ENCODE measurements around the gene MAGEF1.

MAGEF1 gene

GRCh38 chr3:184663756-184664155 lies 48.1 kb downstream of the MAGEF1 start:
- DNase-seq, result no peak

GRCh38 chr3:184663356-184663755 lies 48.5 kb downstream of the MAGEF1 start:
- DNase-seq, result no peak

- DNase-seq, result no peak
These were observed 49.7 kb downstream of the MAGEF1 start for GRCh38 chr3:184662187-184662586.

GRCh38 chr3:184660931-184661330 lies 50.9 kb downstream of the MAGEF1 start:
- no peak for DNase-seq

All from suppressor macrophage treated with lipopolysaccharide for 4 hours (primary cell).